ENCODE data around the gene ATAD1. TPM values are rescaled to one million over a fixed set of nuclear protein-coding genes. Genes with fewer than 3 reads are reported as not detected.
"Not testable (repeated sequence)": the region's sequence is repeated elsewhere in the genome, so short reads cannot be mapped to it uniquely, and the experiment has no call there.

ATAD1 gene, protein sequence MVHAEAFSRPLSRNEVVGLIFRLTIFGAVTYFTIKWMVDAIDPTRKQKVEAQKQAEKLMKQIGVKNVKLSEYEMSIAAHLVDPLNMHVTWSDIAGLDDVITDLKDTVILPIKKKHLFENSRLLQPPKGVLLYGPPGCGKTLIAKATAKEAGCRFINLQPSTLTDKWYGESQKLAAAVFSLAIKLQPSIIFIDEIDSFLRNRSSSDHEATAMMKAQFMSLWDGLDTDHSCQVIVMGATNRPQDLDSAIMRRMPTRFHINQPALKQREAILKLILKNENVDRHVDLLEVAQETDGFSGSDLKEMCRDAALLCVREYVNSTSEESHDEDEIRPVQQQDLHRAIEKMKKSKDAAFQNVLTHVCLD
- polyA plus RNA-seq (2014; cell fraction: cytosol; rRNA removed) = 59.3 and 60.5 TPM in 2 replicates
- 29.2 and 32.8 TPM in 2 replicates for polyA plus RNA-seq (2014; cell fraction: nucleus; rRNA removed)

DNA sequence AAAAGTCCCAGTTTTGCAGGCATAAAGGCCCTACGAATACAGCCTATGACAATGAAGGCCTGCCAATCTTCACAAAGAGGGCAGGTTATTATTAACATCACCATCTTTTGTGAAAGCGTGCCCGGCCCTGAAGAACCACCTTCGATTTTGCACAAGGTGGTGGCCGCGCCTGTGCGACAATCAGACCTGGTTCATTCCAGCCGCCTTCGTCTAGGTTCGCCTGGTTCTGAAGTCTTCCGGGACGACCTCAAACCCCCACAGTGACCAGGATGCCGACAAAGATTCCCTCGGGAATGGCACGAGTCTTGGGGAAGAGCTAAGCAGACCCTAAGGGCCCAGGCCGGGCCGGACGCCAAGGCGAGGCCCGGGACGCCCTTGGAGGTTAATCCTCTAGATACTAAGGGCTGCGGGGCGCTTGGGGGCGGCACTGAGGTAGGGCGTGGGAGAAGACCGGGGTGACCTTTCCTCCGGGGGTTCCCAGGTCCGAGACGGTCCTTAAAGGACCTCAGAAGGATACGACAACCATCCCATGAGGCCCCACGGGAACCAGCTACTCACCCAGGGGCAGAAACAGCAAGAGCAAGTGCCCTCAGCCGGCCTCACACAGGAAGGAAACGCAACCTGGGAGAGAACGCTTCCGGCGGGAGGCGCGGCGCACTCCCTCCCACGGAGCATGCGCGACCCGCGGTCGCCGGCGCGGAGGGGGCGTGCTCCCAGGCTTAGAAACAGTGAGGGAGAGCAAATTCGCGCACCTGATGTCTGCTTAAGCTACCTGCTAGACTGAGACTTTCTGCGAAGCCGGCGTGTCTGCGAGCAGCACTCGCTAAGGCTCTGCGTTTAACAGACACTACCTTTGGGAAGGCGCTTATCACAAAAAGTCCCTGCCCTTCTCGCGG lies at the start of gene ATAD1:
Gene ATAD1 (minus strand): TSS at position 618 of the 896 bp plus-strand sequence. CDS start 3,627 bp downstream, outside the sequence.
- DNase-seq (ENCODE audit: low spot score) = peak; percentile 91

DNA sequence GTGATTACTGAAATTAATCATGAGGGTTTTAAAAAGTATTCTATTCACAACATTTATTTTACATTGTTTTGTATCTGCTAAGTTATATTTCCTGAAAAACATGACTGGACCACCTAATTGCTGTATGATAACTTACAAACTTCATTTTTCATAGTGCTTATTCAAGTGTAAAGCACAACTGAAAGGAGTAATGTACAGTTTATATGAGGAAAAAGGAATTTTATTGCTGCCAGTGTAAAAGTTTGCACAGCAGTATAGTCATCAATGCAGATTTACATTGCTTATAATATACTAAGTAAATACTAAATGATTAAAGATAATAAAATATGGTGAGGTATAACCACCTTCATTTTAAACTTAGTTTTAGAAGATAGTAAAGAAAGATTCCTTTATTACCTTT lies 49.4 kb upstream of the ATAD1 start:
- no peak for DNase-seq (ENCODE audit: low spot score)

DNA sequence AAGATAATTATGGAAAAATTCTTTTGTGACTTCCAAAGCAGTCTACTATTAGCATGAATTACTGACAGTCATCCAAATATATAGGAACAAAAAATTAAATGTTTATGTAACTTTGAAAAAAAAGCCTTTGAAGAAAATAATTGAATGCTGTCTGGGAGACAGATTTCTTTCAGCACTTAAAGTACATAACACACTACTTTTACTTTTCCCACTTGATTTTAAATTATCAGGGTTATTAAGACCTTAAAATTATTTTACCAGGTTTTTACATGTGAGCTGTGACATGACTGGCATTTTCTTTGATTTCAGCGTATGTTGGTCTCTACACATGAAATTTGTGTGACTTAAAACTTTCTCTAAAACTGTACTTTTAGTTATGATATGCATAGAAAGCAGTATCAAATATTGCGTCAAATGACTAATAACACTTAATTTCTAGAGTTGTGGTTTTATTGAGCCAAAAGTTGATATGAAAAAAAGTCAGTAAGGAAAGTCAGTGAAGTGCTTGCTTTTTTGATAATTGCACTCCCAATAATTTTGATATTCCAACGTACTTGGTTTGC lies 48.5 kb upstream of the ATAD1 start:
- no peak for DNase-seq (ENCODE audit: low spot score)

- no peak for DNase-seq (ENCODE audit: low spot score)
Measured at GRCh38 chr10:87865241-87865881, 47.3 kb upstream of the ATAD1 start.

DNA sequence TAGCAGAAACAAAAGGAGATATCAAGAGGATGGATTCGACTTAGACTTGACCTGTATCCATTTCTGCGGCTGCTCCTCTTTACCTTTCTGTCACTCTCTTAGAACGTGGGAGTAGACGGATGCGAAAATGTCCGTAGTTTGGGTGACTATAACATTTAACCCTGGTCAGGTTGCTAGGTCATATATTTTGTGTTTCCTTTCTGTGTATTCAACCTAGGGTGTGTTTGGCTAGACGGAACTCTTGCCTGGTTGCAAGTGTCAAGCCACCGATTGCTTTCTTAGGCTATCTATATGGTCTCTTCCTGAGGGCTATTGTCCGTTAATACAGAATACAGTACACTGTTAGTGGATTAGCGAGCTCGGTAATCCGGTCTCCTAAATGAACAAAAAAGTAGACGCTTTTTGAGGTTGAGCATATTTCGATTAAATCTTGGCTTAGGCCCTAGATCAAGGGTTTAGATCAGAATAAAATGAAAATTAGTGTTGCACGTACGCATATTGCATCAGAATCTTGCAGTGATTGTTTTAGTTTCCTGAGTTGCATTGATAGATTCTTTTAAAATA lies 46.6 kb upstream of the ATAD1 start:
- peak; percentile 47 for DNase-seq (ENCODE audit: low spot score)

DNA sequence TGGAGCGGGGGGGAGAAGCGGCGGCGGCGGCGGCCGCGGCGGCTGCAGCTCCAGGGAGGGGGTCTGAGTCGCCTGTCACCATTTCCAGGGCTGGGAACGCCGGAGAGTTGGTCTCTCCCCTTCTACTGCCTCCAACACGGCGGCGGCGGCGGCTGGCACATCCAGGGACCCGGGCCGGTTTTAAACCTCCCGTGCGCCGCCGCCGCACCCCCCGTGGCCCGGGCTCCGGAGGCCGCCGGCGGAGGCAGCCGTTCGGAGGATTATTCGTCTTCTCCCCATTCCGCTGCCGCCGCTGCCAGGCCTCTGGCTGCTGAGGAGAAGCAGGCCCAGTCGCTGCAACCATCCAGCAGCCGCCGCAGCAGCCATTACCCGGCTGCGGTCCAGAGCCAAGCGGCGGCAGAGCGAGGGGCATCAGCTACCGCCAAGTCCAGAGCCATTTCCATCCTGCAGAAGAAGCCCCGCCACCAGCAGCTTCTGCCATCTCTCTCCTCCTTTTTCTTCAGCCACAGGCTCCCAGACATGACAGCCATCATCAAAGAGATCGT lies 46.0 kb upstream of the ATAD1 start:
- DNase-seq (ENCODE audit: low spot score) = not testable (repeated sequence)

- DNase-seq (ENCODE audit: low spot score) = peak; percentile 92
Measured at GRCh38 chr10:87863053-87863943, 45.3 kb upstream of the ATAD1 start, which contains the start of the genes KLLN and PTEN. Gene KLLN, minus strand, starts transcription at chr10:87863533. Its CDS starts 1,046 bp downstream, at chr10:87862487. Gene PTEN, plus strand, starts transcription at chr10:87863625. Its CDS starts 845 bp downstream, at chr10:87864470.

DNA sequence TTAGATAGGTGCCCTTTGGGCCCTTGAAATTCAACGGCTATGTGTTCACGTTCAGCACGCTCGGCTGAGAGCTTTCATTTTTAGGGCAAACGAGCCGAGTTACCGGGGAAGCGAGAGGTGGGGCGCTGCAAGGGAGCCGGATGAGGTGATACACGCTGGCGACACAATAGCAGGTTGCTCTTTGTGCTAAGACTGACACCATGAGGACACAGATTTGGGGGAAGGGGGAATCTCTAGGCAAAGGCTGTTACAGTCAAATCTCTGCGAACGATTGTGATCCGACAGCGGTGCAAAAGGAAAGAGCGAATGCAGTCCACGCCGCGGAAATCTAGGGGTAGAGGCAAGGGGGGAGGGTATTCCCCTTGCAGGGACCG lies 44.6 kb upstream of the ATAD1 start:
- no peak for DNase-seq (ENCODE audit: low spot score)

DNA sequence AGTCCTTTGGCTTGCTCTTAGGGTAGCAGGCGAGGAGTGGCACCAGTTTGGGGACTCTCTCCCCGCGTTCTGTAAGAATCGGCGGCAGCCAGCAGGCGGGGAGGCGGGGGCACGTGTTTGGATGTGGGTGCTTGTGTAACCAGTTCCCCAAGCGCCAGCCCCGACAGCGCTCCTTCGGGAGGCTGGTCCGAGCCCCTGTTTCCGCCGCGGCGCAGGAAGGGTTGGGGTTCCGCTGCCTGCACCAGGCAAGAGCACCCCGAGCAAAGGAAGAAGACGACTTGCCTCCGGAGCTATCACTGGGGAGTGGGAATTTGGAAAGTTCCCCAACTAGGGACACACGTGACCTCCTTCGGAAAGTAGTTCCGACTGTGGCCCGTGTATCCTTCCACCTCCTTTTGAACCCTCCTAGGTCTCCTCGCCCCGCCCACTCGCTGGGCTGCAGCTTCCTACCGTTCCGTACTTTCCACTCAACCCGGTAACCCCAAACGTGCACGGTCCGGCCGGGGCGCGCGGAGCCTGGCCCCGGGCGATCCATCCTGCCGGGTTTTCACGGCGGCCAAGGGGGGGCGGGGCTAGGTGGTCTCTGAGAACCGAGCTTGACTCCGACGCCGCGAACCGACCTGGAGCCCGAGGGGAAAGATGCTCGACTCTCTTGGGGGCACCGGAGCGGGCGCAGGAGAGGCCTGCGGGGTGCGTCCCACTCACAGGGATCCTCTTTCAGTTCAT lies 44.1 kb upstream of the ATAD1 start:
- peak; percentile 86 for DNase-seq (ENCODE audit: low spot score)

- DNase-seq (ENCODE audit: low spot score) = no peak
Measured at GRCh38 chr10:87861566-87861952, 43.5 kb upstream of the ATAD1 start.

- no peak for DNase-seq (ENCODE audit: low spot score)
Measured at GRCh38 chr10:87860816-87861403, 42.9 kb upstream of the ATAD1 start.

GRCh38 chr10:87860156-87860795 lies 42.2 kb upstream of the ATAD1 start:
- peak; percentile 54 for DNase-seq (ENCODE audit: low spot score)

DNA sequence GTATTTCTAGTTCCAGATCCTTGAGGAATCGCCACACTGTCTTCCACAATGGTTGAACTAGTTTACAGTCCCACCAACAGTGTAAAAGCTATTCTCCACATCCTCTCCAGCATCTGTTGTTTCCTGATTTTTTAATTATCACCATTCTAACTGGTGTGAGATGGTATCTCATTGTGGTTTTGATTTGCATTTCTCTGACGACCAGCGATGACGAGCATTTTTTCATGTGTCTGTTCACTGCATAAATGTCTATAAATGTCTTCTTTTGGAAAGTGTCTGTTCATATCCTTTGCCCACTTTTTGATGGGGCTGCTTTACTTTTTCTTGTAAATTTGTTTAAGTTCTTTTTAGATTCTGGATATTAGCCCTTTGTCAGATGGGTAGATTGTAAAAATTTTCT lies 37.6 kb upstream of the ATAD1 start:
- not testable (repeated sequence) for DNase-seq (ENCODE audit: low spot score)

DNA sequence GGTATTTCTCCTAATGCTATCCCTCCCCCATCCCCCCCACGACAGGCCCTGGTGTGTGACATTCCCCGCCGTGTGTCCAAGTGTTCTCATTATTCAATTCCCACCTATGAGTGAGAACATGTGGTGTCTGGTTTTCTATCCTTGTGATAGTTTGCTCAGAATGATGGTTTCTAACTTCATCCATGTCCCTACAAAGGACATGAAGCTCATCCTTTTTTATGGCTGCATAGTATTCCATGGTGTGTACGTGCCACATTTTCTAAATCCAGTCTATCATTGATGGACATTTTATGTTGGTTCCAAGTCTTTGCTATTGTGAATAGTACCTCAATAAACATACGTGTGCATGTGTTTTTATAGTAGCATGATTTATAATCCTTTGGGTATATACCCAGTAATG lies 37.2 kb upstream of the ATAD1 start:
- not testable (repeated sequence) for DNase-seq (ENCODE audit: low spot score)

- no peak for DNase-seq (ENCODE audit: low spot score)
Measured at GRCh38 chr10:87852089-87852488, 34.1 kb upstream of the ATAD1 start.

GRCh38 chr10:87850742-87851205 lies 32.7 kb upstream of the ATAD1 start:
- peak; percentile 78 for DNase-seq (ENCODE audit: low spot score)

- no peak for DNase-seq (ENCODE audit: low spot score)
Measured at GRCh38 chr10:87849001-87849400, 31.0 kb upstream of the ATAD1 start.

- DNase-seq (ENCODE audit: low spot score) = no peak
Measured at GRCh38 chr10:87847550-87847949, 29.5 kb upstream of the ATAD1 start.
